DOHH2 (cell line): Measurements from ENCODE around the gene UGT1A8.

Experiments
- H3F3A ChIP-seq: fragments of 200-600 bp; sonication (generic), shearing (Covaris generic); 2 replicates; pipeline ENCODE4 v1.6.0; 2016; ENCODE audit warnings: antibody characterized with exemption, mild to moderate bottlenecking; ENCODE audit not compliant: control insufficient read depth, insufficient read depth
- H3K27ac ChIP-seq: fragments of 200-600 bp; sonication (generic); 2 replicates; pipeline ENCODE4 v1.5.1; 2014; ENCODE audit warnings: low read depth, mild to moderate bottlenecking, low read length, moderate library complexity
- H3K27me3 ChIP-seq: fragments of 200-600 bp; sonication (generic); 2 replicates; pipeline ENCODE4 v1.6.1; 2014; ENCODE audit warnings: mild to moderate bottlenecking, low read length, mixed read lengths; ENCODE audit not compliant: control insufficient read depth
- H3K36me3 ChIP-seq: fragments of 200-600 bp; sonication (generic); 2 replicates; pipeline ENCODE4 v1.6.1; 2014; ENCODE audit warnings: mild to moderate bottlenecking, low read length, moderate library complexity, mixed read lengths; ENCODE audit not compliant: control insufficient read depth
- H3K4me1 ChIP-seq: fragments of 200-600 bp; sonication (generic); 2 replicates; pipeline ENCODE4 v1.6.1; 2014; ENCODE audit warnings: mild to moderate bottlenecking, low read length, mixed read lengths; ENCODE audit not compliant: control insufficient read depth
- H3K4me2 ChIP-seq: fragments of 200-600 bp; sonication (generic); 2 replicates; pipeline ENCODE4 v1.6.0; 2014; ENCODE audit warnings: mild to moderate bottlenecking, low read length, moderate library complexity
- H3K4me3 ChIP-seq: fragments of 200-600 bp; sonication (generic); 2 replicates; pipeline ENCODE4 v1.5.1; 2014; ENCODE audit warnings: mild to moderate bottlenecking, low read length, mixed read lengths
- H3K79me2 ChIP-seq: fragments of 200-600 bp; sonication (generic); 2 replicates; pipeline ENCODE4 v1.6.1; 2014; ENCODE audit warnings: mild to moderate bottlenecking, low read length, mixed read lengths; ENCODE audit not compliant: control insufficient read depth
- H3K9me2 ChIP-seq: fragments of 200-600 bp; sonication (generic); replicated peaks from 2 replicates; pipeline ENCODE4 v1.6.1; 2014; ENCODE audit warnings: mild to moderate bottlenecking, low read length, mixed read lengths; ENCODE audit not compliant: control insufficient read depth
- H3K9me3 ChIP-seq: fragments of 200-600 bp; sonication (generic); 2 replicates; pipeline ENCODE4 v1.6.1; 2014; ENCODE audit warnings: antibody characterized with exemption, low read length, mixed read lengths; ENCODE audit not compliant: control insufficient read depth, insufficient read depth
- H4K20me1 ChIP-seq: fragments of 200-600 bp; sonication (generic); 2 replicates; pipeline ENCODE4 v1.6.0; 2014; ENCODE audit warnings: low read depth, mild to moderate bottlenecking, antibody characterized with exemption, low read length, moderate library complexity; ENCODE audit not compliant: control insufficient read depth, insufficient read depth
- CTCF ChIP-seq: fragments of 200-600 bp; sonication (generic); IDR thresholded peaks from one replicate; pipeline ENCODE4 v1.5.1; 2014; ENCODE audit warnings: antibody characterized with exemption, mild to moderate bottlenecking, low read depth, low read length; ENCODE audit not compliant: poor library complexity, severe bottlenecking
- EZH2phosphoT487 ChIP-seq: fragments of 200-600 bp; sonication (generic); IDR thresholded peaks from 2 replicates; pipeline ENCODE4 v1.6.1; 2017; ENCODE audit warnings: borderline replicate concordance, mild to moderate bottlenecking, antibody characterized with exemption, low read length, moderate library complexity, mixed read lengths

The UGT1A8 gene

DNA sequence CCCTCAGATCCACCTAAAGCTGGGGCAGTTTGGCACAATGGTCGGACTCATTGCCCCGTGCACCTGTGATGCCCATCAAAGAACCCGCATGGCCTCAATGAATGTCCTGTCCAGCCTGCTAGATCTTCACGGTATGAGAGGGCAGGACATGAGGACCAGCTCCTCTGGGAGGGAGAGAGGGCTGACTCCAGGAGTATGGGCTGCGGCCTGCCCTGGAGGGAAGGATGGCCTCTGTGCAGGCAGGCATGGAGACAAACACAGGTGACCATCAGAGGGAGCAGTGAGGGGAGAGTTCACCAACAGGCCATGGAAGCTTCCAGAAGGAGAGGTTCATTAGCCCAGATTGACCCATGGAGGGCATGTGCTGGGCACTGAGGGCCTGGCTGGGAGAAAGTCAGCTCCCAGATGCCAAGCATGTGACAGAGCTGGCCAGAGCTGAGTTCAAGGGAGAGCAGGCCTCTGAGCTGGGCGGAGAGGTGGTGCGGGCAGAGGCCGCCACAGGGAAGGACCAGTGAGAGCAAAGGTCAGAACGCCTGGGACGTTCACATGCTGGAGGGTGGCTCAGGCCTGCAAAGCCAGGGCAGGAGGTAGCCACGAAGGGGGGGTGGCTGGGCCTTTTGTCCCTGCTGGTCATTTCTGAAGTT, 200.7 kb downstream of the UGT1A8 start:
- Histone ChIP-seq H3K36me3 (no peaks in the 10 kb centered on the region), H3K9me3 (peaks cover 5% of the 10 kb centered on the region; the same call in 1 of the 2 replicates), H3K9me2 (no peaks in the 10 kb centered on the region), H3F3A (no peaks in the 10 kb centered on the region), H3K27me3 (no peaks in the 10 kb centered on the region), H3K27ac (no peak overlapping the region), H3K4me3 (no peak overlapping the region), H3K4me1 (no peaks in the 10 kb centered on the region), H3K4me2 (no peak overlapping the region), H3K79me2 (no peaks in the 10 kb centered on the region), H4K20me1 (no peaks in the 10 kb centered on the region)
- TF ChIP-seq CTCF (no peak), EZH2phosphoT487 (no peak)

DNA sequence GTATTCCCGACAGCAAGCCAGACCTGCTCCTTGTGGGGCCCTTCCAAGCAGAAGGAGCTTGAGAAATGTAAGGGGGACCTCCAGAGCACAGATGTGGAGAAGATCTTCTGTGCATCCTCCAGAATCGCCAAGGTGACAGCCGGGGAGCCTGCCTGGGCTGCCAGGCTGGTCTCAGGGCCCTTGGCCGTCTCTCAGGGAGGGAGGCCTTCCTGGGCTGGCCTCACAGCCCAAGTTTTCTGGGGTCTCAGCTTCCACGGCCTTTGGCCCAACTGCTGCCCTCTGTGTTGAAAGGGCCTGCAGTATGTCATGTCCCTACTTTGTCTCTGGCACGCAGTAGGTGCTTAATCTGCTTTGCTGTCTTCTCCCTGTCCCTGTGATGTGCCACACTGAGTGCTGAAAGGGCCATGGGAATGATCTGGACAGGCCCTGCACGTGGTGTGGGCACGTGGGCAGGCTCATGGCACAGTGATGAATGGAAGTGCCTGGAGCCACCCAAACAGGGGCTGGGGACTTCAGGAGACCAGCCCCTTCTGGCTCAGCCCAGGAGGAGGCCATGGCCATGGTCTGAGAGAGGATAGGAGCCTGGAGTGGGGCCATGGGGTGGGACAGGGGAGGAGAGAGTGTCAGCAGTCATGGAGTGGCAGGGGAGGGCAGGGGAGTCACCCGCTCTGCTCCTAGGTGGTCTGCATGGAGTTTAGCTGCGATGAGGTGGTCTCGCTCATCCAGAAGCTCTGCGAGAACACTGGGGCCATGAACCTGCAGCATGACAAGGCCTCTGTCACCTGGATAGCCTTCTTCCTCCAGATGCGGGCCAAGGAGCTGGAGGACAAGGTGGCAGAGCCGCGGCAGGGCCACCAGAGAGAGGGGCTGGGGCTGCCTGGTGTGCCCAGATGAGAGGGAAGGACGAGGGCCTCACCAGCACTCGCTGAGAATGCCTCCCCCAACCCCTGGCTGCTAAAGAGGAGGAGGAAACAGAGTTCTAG, 201.5 kb downstream of the UGT1A8 start:
- no peaks in the 10 kb centered on the region for H3K9me2 ChIP-seq
- H3K4me3 ChIP-seq = no peak overlapping the region
- H4K20me1 ChIP-seq = no peaks in the 10 kb centered on the region
- H3K79me2 ChIP-seq = no peaks in the 10 kb centered on the region
- H3K27me3 ChIP-seq = no peaks in the 10 kb centered on the region
- no peak overlapping the region for H3K27ac ChIP-seq
- no peak overlapping the region for H3K4me2 ChIP-seq
- H3K9me3 ChIP-seq = peaks cover 3% of the 10 kb centered on the region; the same call in 1 of the 2 replicates
- no peaks in the 10 kb centered on the region for H3F3A ChIP-seq
- TF ChIP-seq EZH2phosphoT487 = no peak
- no peak for TF ChIP-seq CTCF
- no peaks in the 10 kb centered on the region for H3K36me3 ChIP-seq
- no peaks in the 10 kb centered on the region for H3K4me1 ChIP-seq

GRCh38 chr2:233819884-233820773, 202.7 kb downstream of the UGT1A8 start:
- Histone ChIP-seq H4K20me1 (no peaks in the 10 kb centered on the region), H3K4me3 (no peak overlapping the region), H3K9me3 (no peaks in the 10 kb centered on the region), H3K9me2 (no peaks in the 10 kb centered on the region), H3K27me3 (no peaks in the 10 kb centered on the region), H3F3A (no peaks in the 10 kb centered on the region), H3K27ac (no peak overlapping the region), H3K79me2 (no peaks in the 10 kb centered on the region), H3K4me2 (no peak overlapping the region), H3K4me1 (no peaks in the 10 kb centered on the region), H3K36me3 (no peaks in the 10 kb centered on the region)
- TF ChIP-seq EZH2phosphoT487 (no peak), CTCF (no peak)
